Mesenchymal stem cell (in vitro differentiated cells and primary cell): ENCODE results near the gene CD163.
"Not testable (repeated sequence)": the region's sequence is repeated elsewhere in the genome, so short reads cannot be mapped to it uniquely, and the experiment has no call there.

ENCODE experiments used
- DNase-seq: peaks from one replicate; pipeline ENCODE4 v3.0.0-alpha.2; 2013
- H2AFZ ChIP-seq: one replicate; pipeline ENCODE4 v1.6.1; 2013; ENCODE audit warnings: low read depth, mild to moderate bottlenecking, control low read depth, inconsistent platforms, low read length, moderate library complexity
- H2AK5ac ChIP-seq: 2 replicates; pipeline ENCODE4 v1.6.1; 2013; ENCODE audit warnings: low read length, moderate library complexity, mild to moderate bottlenecking, inconsistent platforms; ENCODE audit not compliant: severe bottlenecking
- H2BK120ac ChIP-seq: one replicate; pipeline ENCODE4 v1.6.1; 2013; ENCODE audit warnings: low read depth, mild to moderate bottlenecking, inconsistent platforms, low read length, moderate library complexity
- H2BK12ac ChIP-seq, 2 experiments: one replicate each; pipeline ENCODE4 v1.6.1; 2013; ENCODE audit warnings: inconsistent platforms in 2 of 2, low read length in 2 of 2, mild to moderate bottlenecking in 2 of 2, moderate library complexity in 2 of 2, control low read depth in 1 of 2
- H2BK15ac ChIP-seq: one replicate; pipeline ENCODE4 v1.6.1; 2013; ENCODE audit warnings: mild to moderate bottlenecking, low read depth, inconsistent platforms; ENCODE audit not compliant: poor library complexity, severe bottlenecking
- H2BK5ac ChIP-seq: 2 replicates; pipeline ENCODE4 v1.6.1; 2013; ENCODE audit warnings: low read depth, mild to moderate bottlenecking, low read length, control low read depth, inconsistent platforms; ENCODE audit not compliant: poor library complexity, severe bottlenecking
- H3K14ac ChIP-seq, 2 experiments: one replicate each; pipeline ENCODE4 v1.6.1; 2013; ENCODE audit warnings: inconsistent platforms in 2 of 2, low read length in 2 of 2, control low read depth in 1 of 2, mild to moderate bottlenecking in 1 of 2, moderate library complexity in 1 of 2
- H3K18ac ChIP-seq, 2 experiments: one replicate each; pipeline ENCODE4 v1.6.1; 2013; ENCODE audit warnings: inconsistent platforms in 2 of 2, low read length in 2 of 2, control low read depth in 1 of 2, low read depth in 1 of 2, mild to moderate bottlenecking in 1 of 2
- H3K23ac ChIP-seq, 2 experiments: one replicate each; pipeline ENCODE4 v1.6.1; 2013; ENCODE audit warnings: inconsistent platforms in 2 of 2, low read length in 2 of 2, mild to moderate bottlenecking in 2 of 2, moderate library complexity in 2 of 2, control low read depth in 1 of 2
- H3K27ac ChIP-seq: 2 replicates; pipeline ENCODE4 v1.5.1; 2013; ENCODE audit warnings: mild to moderate bottlenecking, moderate library complexity, low read length, control low read depth, inconsistent platforms; ENCODE audit not compliant: poor library complexity, severe bottlenecking
- H3K27me3 ChIP-seq, 2 experiments: 2 replicates each; pipeline versions ENCODE4 v1.6.1 to v1.7.0; 2013; ENCODE audit warnings: low read length in 2 of 2, mild to moderate bottlenecking in 2 of 2, moderate library complexity in 2 of 2, control low read depth in 1 of 2, inconsistent platforms in 1 of 2; ENCODE audit not compliant: control insufficient read depth in 1 of 2, insufficient read depth in 1 of 2
- H3K36me3 ChIP-seq, 2 experiments: 2 replicates each; pipeline versions ENCODE4 v1.6.1 to v1.7.0; 2013; ENCODE audit warnings: low read length in 2 of 2, control low read depth in 1 of 2, inconsistent platforms in 1 of 2, low read depth in 1 of 2, mild to moderate bottlenecking in 1 of 2; ENCODE audit not compliant: insufficient read depth in 2 of 2, control insufficient read depth in 1 of 2
- H3K4ac ChIP-seq, 2 experiments: one replicate each; pipeline ENCODE4 v1.6.1; 2013; ENCODE audit warnings: inconsistent platforms in 2 of 2, low read length in 2 of 2, mild to moderate bottlenecking in 2 of 2, moderate library complexity in 2 of 2, control low read depth in 1 of 2, low read depth in 1 of 2
- H3K4me1 ChIP-seq: 2 replicates; pipeline ENCODE4 v1.6.1; 2013; ENCODE audit warnings: low read depth, low read length, control low read depth; ENCODE audit not compliant: control insufficient read depth, insufficient read depth
- H3K4me2 ChIP-seq: 2 replicates; pipeline ENCODE4 v1.6.1; 2013; ENCODE audit warnings: low read length, mild to moderate bottlenecking, inconsistent platforms; ENCODE audit not compliant: poor library complexity, severe bottlenecking
- H3K4me3 ChIP-seq, 2 experiments: 2 replicates each; pipeline versions ENCODE4 v1.5.1 to v1.7.0; 2013; ENCODE audit warnings: low read length in 2 of 2, mild to moderate bottlenecking in 2 of 2, control low read depth in 1 of 2, low read depth in 1 of 2; ENCODE audit not compliant: insufficient read depth in 1 of 2
- H3K79me1 ChIP-seq: replicated peaks from 2 replicates; pipeline ENCODE4 v1.6.1; 2013; ENCODE audit warnings: mild to moderate bottlenecking, control low read depth, low read length, inconsistent platforms; ENCODE audit not compliant: poor library complexity, severe bottlenecking
- H3K9ac ChIP-seq: 2 replicates; pipeline ENCODE4 v1.7.0; 2013; ENCODE audit warnings: mild to moderate bottlenecking, low read length, moderate library complexity
- H3K9me3 ChIP-seq: 2 replicates; pipeline ENCODE4 v1.7.0; 2013; ENCODE audit warnings: mild to moderate bottlenecking, low read length; ENCODE audit not compliant: control insufficient read depth
- H4K8ac ChIP-seq: one replicate; pipeline ENCODE4 v1.6.1; 2013; ENCODE audit warnings: inconsistent platforms, mild to moderate bottlenecking, low read length, moderate library complexity
- H4K91ac ChIP-seq: one replicate; pipeline ENCODE4 v1.6.1; 2013; ENCODE audit warnings: mild to moderate bottlenecking, low read length, inconsistent platforms
- WGBS: methylation state at CpG from one replicate; pipeline ENCODE4 v1.1.7; 2013; ENCODE audit warnings: mixed read lengths; 5-methylcytosine and 5-hydroxymethylcytosine counted together

CD163 gene

GRCh38 chr12:7438291-7438995 is 65.1 kb downstream of the CD163 start:
- not testable (repeated sequence) for H2BK15ac ChIP-seq, H3K18ac ChIP-seq, H4K91ac ChIP-seq, H3K27ac ChIP-seq, H3K14ac ChIP-seq, H4K8ac ChIP-seq, DNase-seq, H3K79me1 ChIP-seq, H3K23ac ChIP-seq, H3K9ac ChIP-seq, H2BK120ac ChIP-seq, H3K4me1 ChIP-seq, H3K4me3 ChIP-seq, H2AK5ac ChIP-seq, H3K27me3 ChIP-seq, H3K4ac ChIP-seq, H2BK12ac ChIP-seq, H2BK5ac ChIP-seq, H3K36me3 ChIP-seq, H2AFZ ChIP-seq, H3K4me2 ChIP-seq, H3K9me3 ChIP-seq
- 67% methylated on average over 8 of the region's 8 CpGs for WGBS

GRCh38 chr12:7437494-7437893 is 66.1 kb downstream of the CD163 start:
- H2BK12ac ChIP-seq, H3K23ac ChIP-seq, H3K14ac ChIP-seq, H3K4me2 ChIP-seq, H3K27ac ChIP-seq, H3K36me3 ChIP-seq, H2AK5ac ChIP-seq, DNase-seq, H3K27me3 ChIP-seq, H3K79me1 ChIP-seq, H3K4me3 ChIP-seq, H3K9ac ChIP-seq, H4K91ac ChIP-seq, H2AFZ ChIP-seq, H2BK15ac ChIP-seq, H2BK5ac ChIP-seq, H3K18ac ChIP-seq, H4K8ac ChIP-seq, H3K4me1 ChIP-seq, H3K9me3 ChIP-seq, H2BK120ac ChIP-seq, H3K4ac ChIP-seq: not testable (repeated sequence)
- 100% methylated on average over 2 of the region's 3 CpGs for WGBS

GRCh38 chr12:7434670-7435069 is 68.9 kb downstream of the CD163 start:
- Histone ChIP-seq H2BK12ac (no peak overlapping the region), H3K4ac (no peak overlapping the region), H3K9ac (no peak overlapping the region), H3K27ac (no peak overlapping the region), H3K23ac (no peak overlapping the region), H3K4me2 (no peak overlapping the region), H2BK120ac (no peak overlapping the region), H3K4me3 (no peak overlapping the region), H4K8ac (no peak overlapping the region), H3K79me1 (no peaks in the 10 kb centered on the region), H2BK15ac (no peak overlapping the region), H3K18ac (no peak overlapping the region), H2AFZ (no peak overlapping the region), H2BK5ac (no peak overlapping the region), H3K14ac (no peak overlapping the region), H3K9me3 (no peaks in the 10 kb centered on the region), H2AK5ac (no peak overlapping the region), H3K4me1 (peaks cover 4% of the 10 kb centered on the region), H3K27me3 (no peaks in the 10 kb centered on the region), H3K36me3 (no peaks in the 10 kb centered on the region), H4K91ac (no peak overlapping the region)
- no peak for DNase-seq

- peak overlapping the region in 1 of 2 experiments; percentile 89 for H2BK12ac ChIP-seq
- H3K27ac ChIP-seq, result peak overlapping the region; percentile 53
- peak overlapping the region in 1 of 2 experiments; percentile 67 for H3K18ac ChIP-seq
- peaks cover 4% of the 10 kb centered on the region for H3K4me1 ChIP-seq
- no peak overlapping the region for H3K9ac ChIP-seq
- no peaks in the 10 kb centered on the region for H3K27me3 ChIP-seq
- no peak overlapping the region for H2BK120ac ChIP-seq
- H2BK15ac ChIP-seq, result no peak overlapping the region
- DNase-seq, result peak; percentile 83
- H3K14ac ChIP-seq, result no peak overlapping the region
- peak overlapping the region; percentile 57 for H4K91ac ChIP-seq
- no peak overlapping the region for H2BK5ac ChIP-seq
- no peaks in the 10 kb centered on the region for H3K9me3 ChIP-seq
- H3K4me3 ChIP-seq, result no peak overlapping the region
- H2AK5ac ChIP-seq, result no peak overlapping the region
- H3K79me1 ChIP-seq, result no peaks in the 10 kb centered on the region
- H2AFZ ChIP-seq, result peak overlapping the region; percentile 66
- H3K36me3 ChIP-seq, result no peaks in the 10 kb centered on the region
- 18% methylated on average over 5 of the region's 6 CpGs for WGBS
- peak overlapping the region; percentile 35 for H4K8ac ChIP-seq
- no peak overlapping the region for H3K23ac ChIP-seq
- peak overlapping the region in 1 of 2 experiments; percentile 13 for H3K4ac ChIP-seq
- peak overlapping the region; percentile 33 for H3K4me2 ChIP-seq
Observed at GRCh38 chr12:7433276-7433822, 70.2 kb downstream of the CD163 start.
